GM12892 (cell line): ENCODE measurements around the gene MAP3K7CL.

ENCODE experiments used
- DNase-seq: peaks from one replicate; pipeline ENCODE4 v3.0.0; 2011; ENCODE audit not compliant: insufficient read length
- FAIRE-seq: peaks from 2 replicates; lab custom pipeline; 2011; peaks lifted over from hg19 to GRCh38; lab: Jason Lieb, UNC
- POLR2A ChIP-seq: IDR thresholded peaks from 2 replicates; pipeline ENCODE4 v1.6.1; 2011; ENCODE audit warnings: low read depth, low read length, control low read depth
- POLR2AphosphoS5 ChIP-seq: IDR thresholded peaks from 2 replicates; pipeline ENCODE4 v1.6.1; 2011; ENCODE audit warnings: low read depth, low read length, control low read depth
- TAF1 ChIP-seq: IDR thresholded peaks from 2 replicates; pipeline ENCODE4 v1.6.1; 2011; ENCODE audit warnings: low read depth, mild to moderate bottlenecking, control low read depth, low read length, borderline replicate concordance

The MAP3K7CL gene

DNA sequence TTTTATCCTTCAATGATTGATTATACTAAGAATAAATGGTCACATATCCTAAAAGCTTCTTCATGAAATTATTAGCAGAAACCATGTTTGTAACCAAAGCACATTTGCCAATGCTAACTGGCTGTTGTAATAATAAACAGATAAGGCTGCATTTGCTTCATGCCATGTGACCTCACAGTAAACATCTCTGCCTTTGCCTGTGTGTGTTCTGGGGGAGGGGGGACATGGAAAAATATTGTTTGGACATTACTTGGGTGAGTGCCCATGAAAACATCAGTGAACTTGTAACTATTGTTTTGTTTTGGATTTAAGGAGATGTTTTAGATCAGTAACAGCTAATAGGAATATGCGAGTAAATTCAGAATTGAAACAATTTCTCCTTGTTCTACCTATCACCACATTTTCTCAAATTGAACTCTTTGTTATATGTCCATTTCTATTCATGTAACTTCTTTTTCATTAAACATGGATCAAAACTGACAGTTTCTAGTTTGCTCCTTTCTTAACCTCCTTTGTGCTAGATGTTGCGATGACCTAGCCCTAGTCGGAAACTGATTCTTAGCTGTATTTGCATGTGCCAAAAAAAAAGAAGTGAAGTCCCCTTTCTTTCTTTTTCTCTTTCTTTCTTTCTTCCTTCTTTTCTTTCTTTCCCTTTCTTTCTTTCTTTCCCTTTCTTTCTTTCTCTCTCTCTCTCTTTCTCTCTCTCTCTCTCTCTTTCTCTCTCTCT is 45.1 kb downstream of the MAP3K7CL start:
- TF ChIP-seq POLR2AphosphoS5, result no peak
- TF ChIP-seq POLR2A, result no peak
- FAIRE-seq, result peak; percentile 75
- no peak for DNase-seq

DNA sequence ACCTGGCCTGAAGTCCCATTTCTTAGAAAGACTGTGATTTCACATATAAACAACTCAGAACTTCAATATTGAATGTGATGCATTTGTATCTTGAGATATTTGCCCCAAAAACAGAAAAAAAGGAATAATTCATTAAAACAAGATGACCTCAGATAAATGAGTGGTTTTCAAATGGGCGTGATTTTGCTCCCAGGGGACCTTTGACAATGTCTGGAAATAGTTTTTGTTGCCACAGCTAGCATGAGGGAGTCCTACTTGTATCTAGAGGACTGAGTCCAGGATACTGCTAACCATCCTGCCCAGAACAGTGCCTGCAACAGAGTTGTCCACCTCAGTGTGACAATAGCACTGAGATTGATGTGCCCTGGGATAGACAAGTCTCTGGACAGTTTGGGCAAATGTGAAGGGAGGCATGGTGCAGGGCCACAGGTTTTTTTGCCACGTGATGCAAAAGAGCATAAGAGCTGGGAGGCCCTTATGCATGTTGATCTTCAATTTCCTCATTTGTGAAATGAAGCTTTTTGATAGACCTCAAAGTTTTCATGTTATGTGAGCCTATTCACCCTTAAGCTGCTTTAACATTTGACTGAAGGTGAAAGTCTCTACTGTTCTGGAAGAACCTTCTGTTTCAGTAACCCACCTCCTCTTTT is 46.2 kb downstream of the MAP3K7CL start:
- DNase-seq, result no peak
- FAIRE-seq, result peak; percentile 60
- TF ChIP-seq POLR2A (no peak), TAF1 (no peak), POLR2AphosphoS5 (no peak)

DNA sequence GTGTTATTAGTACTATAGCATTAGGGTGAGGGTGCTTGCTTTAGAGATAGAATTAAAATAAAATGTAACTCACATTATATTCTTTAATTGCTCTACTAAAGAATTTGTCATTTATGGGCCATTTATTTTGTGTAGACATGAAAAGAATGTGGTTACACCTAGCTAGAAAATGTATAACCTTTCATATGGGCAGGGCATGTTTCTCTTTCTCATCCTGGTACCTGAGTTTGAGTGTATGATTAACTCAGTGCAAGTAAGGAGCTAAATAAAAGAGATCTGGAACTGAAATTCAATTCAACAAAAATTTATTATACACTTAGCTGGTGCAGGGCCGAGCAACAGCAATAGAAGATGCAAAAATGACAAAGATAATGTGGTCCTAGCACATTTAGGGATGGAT is 47.4 kb downstream of the MAP3K7CL start:
- DNase-seq (no peak), FAIRE-seq (no peak)
- TF ChIP-seq TAF1 (no peak), POLR2AphosphoS5 (no peak), POLR2A (no peak)

DNA sequence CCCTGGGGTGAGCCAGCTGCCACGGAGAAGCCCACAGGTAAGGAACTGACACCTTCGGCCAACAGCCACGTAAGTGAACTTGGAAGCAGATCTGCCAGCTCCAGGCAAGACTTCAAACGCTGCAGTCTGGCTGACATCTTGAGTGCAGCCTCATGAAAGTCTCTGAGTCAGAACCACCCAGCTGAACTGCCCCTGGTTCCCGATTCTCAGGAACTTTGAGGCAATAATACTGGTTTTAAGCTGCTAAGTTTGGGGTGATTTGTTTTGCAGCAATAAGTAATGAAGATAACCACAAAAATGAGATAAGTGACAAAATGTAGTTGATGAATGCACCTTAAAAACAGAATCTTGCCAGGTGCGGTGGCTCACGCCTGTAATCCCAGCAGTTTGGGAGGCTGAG is 48.5 kb downstream of the MAP3K7CL start:
- FAIRE-seq, result no peak
- no peak for TF ChIP-seq POLR2AphosphoS5
- TF ChIP-seq POLR2A, result no peak
- TF ChIP-seq TAF1, result no peak
- no peak for DNase-seq

DNA sequence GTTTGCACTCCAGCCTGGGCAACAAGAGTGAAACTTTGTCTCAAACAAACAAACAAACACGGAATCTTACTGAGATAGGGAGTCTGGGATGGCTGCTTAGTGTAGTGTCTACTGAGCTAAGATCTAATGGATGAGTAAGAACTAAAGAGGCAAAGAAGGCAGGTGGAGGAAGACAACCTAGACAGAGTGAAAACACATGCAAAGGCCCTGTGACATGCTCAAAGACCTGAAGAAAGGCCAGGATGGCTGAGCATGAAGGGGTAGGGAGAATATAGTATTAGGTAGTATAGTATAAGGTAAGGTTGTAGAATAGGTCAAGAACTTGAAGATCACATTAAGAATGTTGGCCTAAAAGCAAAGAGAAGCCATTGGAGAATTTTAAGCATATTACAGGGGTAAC is 49.1 kb downstream of the MAP3K7CL start:
- DNase-seq (no peak), FAIRE-seq (no peak)
- TF ChIP-seq TAF1, result no peak

DNA sequence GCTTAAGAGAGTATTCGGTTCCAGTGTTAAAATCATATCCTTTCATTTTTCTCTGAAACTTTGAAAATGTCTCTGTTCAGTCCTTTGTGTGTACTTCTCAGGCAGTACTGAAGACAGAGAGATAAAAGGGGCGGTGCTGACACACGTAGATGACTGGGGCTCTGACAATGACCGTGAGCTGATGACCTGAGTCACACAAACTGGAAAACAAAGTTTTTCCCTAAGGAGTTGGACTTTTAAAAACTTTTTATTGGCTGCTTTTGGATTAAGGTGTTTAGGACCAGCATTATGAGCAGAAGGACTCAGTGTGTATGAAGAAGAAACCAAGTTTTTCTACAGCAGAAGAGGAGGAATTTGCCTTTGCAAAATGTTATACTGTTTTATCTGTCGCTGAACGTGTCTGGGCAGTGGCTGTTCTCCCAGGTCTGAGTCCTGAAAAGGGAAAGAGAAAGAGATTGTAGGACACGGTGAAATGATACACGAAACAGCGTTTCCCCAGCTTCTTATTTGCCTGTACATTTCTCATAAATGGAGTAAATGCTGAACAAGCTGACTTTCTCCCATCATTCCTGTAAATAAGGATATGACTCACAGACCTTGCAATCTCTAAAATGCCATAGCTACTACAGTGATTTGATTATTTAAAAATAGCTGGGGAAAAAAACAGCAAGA is 51.5 kb downstream of the MAP3K7CL start:
- DNase-seq (no peak), FAIRE-seq (peak; percentile 70)
- TF ChIP-seq POLR2A (no peak), TAF1 (no peak), POLR2AphosphoS5 (no peak)

DNA sequence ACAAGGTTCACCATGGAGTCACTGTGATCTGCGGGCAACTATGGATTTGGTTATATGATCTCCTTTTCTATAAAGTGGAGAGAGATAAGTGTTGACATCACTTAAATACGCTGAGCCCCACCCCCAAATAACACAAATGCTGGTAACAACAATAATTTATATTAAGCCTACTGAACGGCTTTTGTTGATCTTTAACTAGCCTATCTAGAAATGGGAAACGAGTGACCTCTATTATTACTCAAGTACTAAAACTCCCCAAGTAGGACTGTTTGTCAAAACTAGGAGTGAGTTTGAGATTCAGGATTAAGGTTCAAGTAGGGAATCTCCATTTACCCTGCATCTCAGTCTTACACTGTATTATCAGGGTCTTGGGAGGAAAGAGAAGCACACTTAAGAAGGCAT is 52.2 kb downstream of the MAP3K7CL start:
- FAIRE-seq, result no peak
- TF ChIP-seq TAF1 (no peak), POLR2AphosphoS5 (no peak), POLR2A (no peak)
- DNase-seq, result no peak

DNA sequence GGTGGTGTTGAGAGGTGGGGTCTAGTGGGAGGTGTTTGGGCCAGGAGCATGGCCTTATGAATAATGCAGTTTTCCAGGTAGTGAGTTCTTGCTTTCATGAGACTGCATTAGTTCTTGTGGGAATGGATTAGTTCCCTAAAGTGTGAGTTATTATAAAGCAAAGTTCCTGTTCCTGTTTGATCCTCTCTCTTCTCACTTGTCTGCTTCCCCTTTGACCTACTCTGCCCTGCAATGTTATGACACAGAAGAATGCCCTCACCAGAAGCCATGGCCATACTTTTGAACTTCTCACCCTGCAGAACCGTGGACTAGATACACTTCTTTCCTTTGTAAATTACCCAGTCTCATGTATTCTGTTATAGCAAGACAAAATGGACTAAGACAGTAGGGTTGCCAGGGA is 53.6 kb downstream of the MAP3K7CL start:
- TF ChIP-seq POLR2AphosphoS5, result no peak
- no peak for TF ChIP-seq TAF1
- TF ChIP-seq POLR2A, result no peak
- FAIRE-seq (no peak), DNase-seq (no peak)

DNA sequence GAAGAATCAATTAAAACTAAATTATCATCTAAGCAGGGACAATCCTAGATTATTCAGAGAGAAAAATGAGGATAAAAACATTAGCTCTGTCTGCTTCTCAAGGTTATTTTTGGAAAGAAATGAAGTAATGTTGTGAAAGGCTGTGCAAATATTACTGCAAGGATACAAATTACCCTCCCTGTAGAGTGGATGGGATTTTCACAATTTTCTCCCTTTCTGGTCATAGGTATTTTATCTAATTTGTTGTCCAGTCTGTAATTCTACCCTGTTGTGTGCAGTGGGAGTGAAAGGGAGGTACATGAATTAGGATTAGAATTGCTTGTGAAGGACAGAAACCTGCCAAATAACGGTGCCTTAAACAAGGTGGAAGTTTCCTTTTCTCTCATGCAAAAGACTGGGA is 54.7 kb downstream of the MAP3K7CL start:
- DNase-seq (no peak), FAIRE-seq (no peak)
- TF ChIP-seq POLR2A (no peak), POLR2AphosphoS5 (no peak), TAF1 (no peak)

DNA sequence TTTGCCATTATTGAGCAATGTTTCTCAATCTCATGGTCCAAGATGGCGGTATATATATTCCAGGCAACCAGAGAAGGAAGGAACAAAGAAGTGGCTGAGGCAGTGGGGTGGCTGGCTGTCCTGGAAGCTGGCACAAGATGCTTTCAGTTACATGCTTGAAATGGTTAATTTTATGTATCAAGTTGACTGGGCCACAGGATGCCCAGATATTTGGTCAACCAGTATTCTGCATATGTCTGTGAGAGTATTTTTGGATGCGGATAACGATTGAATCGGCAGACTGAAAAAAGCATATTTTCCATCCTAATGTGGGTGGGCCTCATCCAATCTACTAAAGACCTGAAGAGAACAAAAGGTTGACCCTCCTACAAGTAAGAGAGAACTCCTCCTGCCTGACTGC is 55.2 kb downstream of the MAP3K7CL start:
- FAIRE-seq (no peak), DNase-seq (no peak)
- TF ChIP-seq POLR2A, result no peak
- no peak for TF ChIP-seq POLR2AphosphoS5
- no peak for TF ChIP-seq TAF1

DNA sequence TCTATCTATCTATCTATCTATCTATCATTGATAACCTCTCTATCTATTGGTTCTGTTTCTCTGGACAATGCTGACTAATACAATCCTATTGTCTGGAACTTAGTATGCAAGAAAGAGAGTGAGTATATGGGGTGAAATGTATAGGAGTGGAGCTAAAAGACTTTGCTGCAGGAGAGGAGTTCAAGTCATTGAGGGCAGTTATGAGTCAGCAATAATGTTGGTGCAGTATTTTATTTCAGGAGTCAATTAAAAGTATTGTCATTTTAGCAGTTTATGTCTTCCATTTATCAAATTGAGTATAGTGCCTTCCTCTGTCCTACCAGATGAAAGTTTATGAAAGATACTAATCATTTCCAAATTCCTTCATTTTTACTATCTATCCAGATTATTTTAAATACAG is 55.8 kb downstream of the MAP3K7CL start:
- DNase-seq (no peak), FAIRE-seq (no peak)
- TF ChIP-seq TAF1 (no peak), POLR2A (no peak), POLR2AphosphoS5 (no peak)

DNA sequence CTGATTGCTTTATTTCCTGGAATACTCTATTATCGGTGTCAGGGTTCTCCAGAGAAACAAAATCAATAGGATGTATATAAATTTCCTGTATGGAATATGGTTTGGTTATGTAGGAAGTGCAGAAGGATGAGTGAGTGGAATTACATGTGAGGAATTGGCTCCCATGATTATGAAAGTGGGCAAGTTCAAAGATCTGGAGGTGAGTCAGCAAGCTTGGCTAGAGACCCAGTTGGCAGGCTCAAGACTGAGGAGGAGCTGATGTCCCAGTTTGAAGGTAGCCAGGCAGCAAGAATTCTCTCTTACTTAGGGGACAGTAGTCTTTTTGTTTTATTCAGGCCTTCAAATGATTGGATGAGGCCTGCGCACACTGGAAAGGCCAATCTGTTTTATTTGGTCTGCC is 57.5 kb downstream of the MAP3K7CL start:
- no peak for DNase-seq
- TF ChIP-seq POLR2A, result no peak
- TF ChIP-seq POLR2AphosphoS5, result no peak
- no peak for TF ChIP-seq TAF1
- FAIRE-seq, result no peak
